K562 (cell line): Measurements from ENCODE around the gene MUC16. TPM values are rescaled to one million over a fixed set of nuclear protein-coding genes. Genes with fewer than 3 reads are reported as not detected.

Source experiments
- ATAC-seq: fragments of 200-7000 bp; cut with Tn5 transposase; 3 replicates; pipeline ENCODE4 v1.9.1; 2020; ENCODE audit warnings: moderate library complexity
- BruUV-seq: library from RNA; stranded (reverse); fragments of 400-500 nt; replicated peaks from 2 replicates; lab custom pipeline; 2021; lab: Mats Ljungman, UMichigan
- CTCF ChIA-PET: fragments of 300-600 bp; formaldehyde crosslinking; extraction: SDS; loops from one replicate; lab custom pipeline; 2021; ENCODE audit warnings: low intra/inter-chr PET ratio; lab: Yijun Ruan, JAX
- POLR2A ChIA-PET: fragments of 300-600, 350-650 bp; sonication (Branson Sonifier 250); formaldehyde crosslinking; extraction: SDS; loops from one replicate; lab custom pipeline; 2021; ENCODE audit warnings: antibody characterized with exemption, inconsistent platforms; lab: Yijun Ruan, JAX
- DNase-seq, 4 experiments: peaks; one replicate each; pipeline versions ENCODE4 v3.0.0 to v3.0.0-alpha.2; 2011 to 2018; ENCODE audit warnings: low spot score in 3 of 4, mixed read lengths in 3 of 4; ENCODE audit errors: extremely low read depth in 1 of 4
- FAIRE-seq: peaks from 2 replicates; lab custom pipeline; 2011; peaks lifted over from hg19 to GRCh38; lab: Jason Lieb, UNC
- H2AFZ ChIP-seq: 2 replicates; pipeline ENCODE4 v1.6.0; 2011; ENCODE audit warnings: low read depth, low read length, control low read depth, inconsistent platforms
- H3K27ac ChIP-seq: fragments of 200-600 bp; 3 replicates; pipeline ENCODE4 v1.8.0; 2011; ENCODE audit warnings: low read depth, mild to moderate bottlenecking, control low read depth, inconsistent platforms, low read length, moderate library complexity, mixed read lengths; ENCODE audit errors: extremely low read depth
- H3K27me3 ChIP-seq, 2 experiments: fragments of 300-600 bp in 1 of 2; 2 replicates in 1 of 2; 3 replicates in 1 of 2; pipeline versions ENCODE4 v1.6.0 to v1.8.0; 2011; ENCODE audit warnings: inconsistent platforms in 2 of 2, low read length in 2 of 2, mild to moderate bottlenecking in 1 of 2, mixed read lengths in 1 of 2, moderate library complexity in 1 of 2; ENCODE audit not compliant: control insufficient read depth in 2 of 2, insufficient read depth in 2 of 2
- H3K36me3 ChIP-seq: fragments of 300-600 bp; 3 replicates; pipeline ENCODE4 v1.8.0; 2011; ENCODE audit warnings: mild to moderate bottlenecking, low read length, inconsistent platforms; ENCODE audit not compliant: control insufficient read depth, insufficient read depth
- H3K4me1 ChIP-seq, 2 experiments: fragments of 200-600 bp in 1 of 2; replicated peaks in 1 of 2; 2 replicates in 1 of 2; 3 replicates in 1 of 2; pipeline versions ENCODE4 v1.5.1 to v1.8.0; 2011; ENCODE audit warnings: inconsistent platforms in 2 of 2, low read length in 2 of 2, mild to moderate bottlenecking in 1 of 2, mixed read lengths in 1 of 2, moderate library complexity in 1 of 2; ENCODE audit not compliant: control insufficient read depth in 2 of 2, insufficient read depth in 2 of 2
- H3K4me2 ChIP-seq: 2 replicates; pipeline ENCODE4 v1.6.1; 2011; ENCODE audit warnings: low read length, control low read depth, inconsistent platforms, mixed read lengths; ENCODE audit not compliant: insufficient read depth
- H3K4me3 ChIP-seq: fragments of 200-600 bp; sonication (generic), shearing (Covaris generic); 2 replicates; pipeline ENCODE4 v1.5.1; 2016; ENCODE audit warnings: control low read depth, inconsistent platforms
- H3K79me2 ChIP-seq: fragments of 200-600 bp; 3 replicates; pipeline ENCODE4 v1.8.0; 2011; ENCODE audit warnings: low read length, inconsistent platforms; ENCODE audit not compliant: control insufficient read depth, insufficient read depth
- H3K9ac ChIP-seq, 2 experiments: 2 replicates each; pipeline versions ENCODE4 v1.6.0 to v1.6.1; 2011; ENCODE audit warnings: low read depth in 2 of 2, low read length in 2 of 2, control low read depth in 1 of 2, inconsistent platforms in 1 of 2, mild to moderate bottlenecking in 1 of 2, mixed read lengths in 1 of 2; ENCODE audit not compliant: insufficient read depth in 1 of 2
- H3K9me1 ChIP-seq: one replicate; pipeline ENCODE4 v1.6.0; 2011; ENCODE audit warnings: inconsistent platforms, mild to moderate bottlenecking, low read length, moderate library complexity; ENCODE audit not compliant: control insufficient read depth, insufficient read depth
- H3K9me3 ChIP-seq: replicated peaks from 2 replicates; pipeline ENCODE4 v1.5.1; 2011; ENCODE audit warnings: low read depth, low read length, inconsistent platforms; ENCODE audit not compliant: control insufficient read depth, insufficient read depth
- H4K20me1 ChIP-seq: replicated peaks from 2 replicates; pipeline ENCODE4 v1.6.1; 2011; ENCODE audit warnings: low read length, inconsistent platforms, mixed read lengths; ENCODE audit not compliant: control insufficient read depth, insufficient read depth
- CHD4 ChIP-seq: fragments of 200-600 bp; sonication (generic); IDR thresholded peaks from 3 replicates; pipeline ENCODE4 v1.6.1; 2012; ENCODE audit warnings: low read depth, mild to moderate bottlenecking, mixed read lengths, low read length, inconsistent platforms; ENCODE audit not compliant: insufficient read depth, insufficient replicate concordance, poor library complexity, severe bottlenecking
- EHMT2 ChIP-seq: fragments of 450-650 bp; IDR thresholded peaks from 2 replicates; pipeline ENCODE4 v1.6.1; 2018; ENCODE audit warnings: antibody characterized with exemption
- ERF ChIP-seq: fragments of 450-650 bp; formaldehyde crosslinking; IDR thresholded peaks from 2 replicates; pipeline ENCODE4 v1.4.0; 2020; ENCODE audit warnings: mild to moderate bottlenecking, mixed read lengths
- FOXA3 ChIP-seq, 2 experiments: fragments of 450-650 bp in 1 of 2; sonication (generic) in 1 of 2; formaldehyde crosslinking; IDR thresholded peaks in 1 of 2; conservative IDR thresholded peaks in 1 of 2; 2 replicates each; pipeline versions ENCODE4 v1.4.0 to v1.8.0; 2020 to 2022; ENCODE audit warnings: mild to moderate bottlenecking in 2 of 2, missing genetic modification reagents in 1 of 2
- HOXB6 ChIP-seq: fragments of 250-450 bp; sonication (Bioruptor Pico); IDR thresholded peaks from 2 replicates; pipeline ENCODE4 v1.5.1; 2022; ENCODE audit warnings: mild to moderate bottlenecking, borderline replicate concordance
- MIER1 ChIP-seq: fragments of 450-650 bp; IDR thresholded peaks from 2 replicates; pipeline ENCODE4 v1.6.1; 2016; ENCODE audit warnings: antibody characterized with exemption, mild to moderate bottlenecking, low read depth
- NBN ChIP-seq: fragments of 450-650 bp; IDR thresholded peaks from 2 replicates; pipeline ENCODE4 v1.6.1; 2016; ENCODE audit warnings: low read depth, mild to moderate bottlenecking
- PREB ChIP-seq: sonication (generic); formaldehyde crosslinking; IDR thresholded peaks from 2 replicates; pipeline ENCODE4 v1.8.1; 2023; ENCODE audit warnings: mild to moderate bottlenecking, missing genetic modification reagents
- REST ChIP-seq, 2 experiments: fragments of 450-650 bp; formaldehyde crosslinking in 1 of 2; IDR thresholded peaks; 2 replicates each; pipeline versions ENCODE4 v1.4.0 to v1.6.1; 2014 to 2020; ENCODE audit warnings: mild to moderate bottlenecking in 2 of 2, borderline replicate concordance in 1 of 2, low read depth in 1 of 2
- SIN3B ChIP-seq: fragments of 450-650 bp; IDR thresholded peaks from 2 replicates; pipeline ENCODE4 v1.6.1; 2017; ENCODE audit warnings: low read depth, mild to moderate bottlenecking, moderate library complexity
- XRCC4 ChIP-seq: IDR thresholded peaks from one replicate; pipeline ENCODE4 v1.6.1; 2011; ENCODE audit not compliant: insufficient read depth, insufficient read length; ENCODE audit errors: extremely low read depth
- WGBS: fragments of 100-300 bp; shearing (Covaris generic); methylation state at CpG from one replicate; pipeline ENCODE4 v1.1.6; 2016; ENCODE audit warnings: low coverage, mixed read lengths; ENCODE audit not compliant: insufficient coverage; ENCODE audit errors: missing lambda C conversion rate; 5-methylcytosine and 5-hydroxymethylcytosine counted together
- in situ Hi-C: fragments of 300-500 bp; cut with MboI; formaldehyde crosslinking; loops from 4 replicates; pipeline ENCODE4 v1.15.0; 2018; ENCODE audit warnings: inconsistent platforms, mixed read lengths
- intact Hi-C: fragments of 100-400 bp; cut with micrococcal nuclease; formaldehyde crosslinking; loops from 2 replicates; pipeline ENCODE4 v1.14.2; 2022
- polyA plus RNA-seq, 8 experiments: library from polyadenylated mRNA; depleted of rRNA in 4 of 8; stranded (reverse) in 5 of 8; unstranded in 3 of 8; fragments of >200 nt; fragmentation: Nextera tagmentation in 2 of 8; fragmentation: Illumina TruSeq in 1 of 8; extraction: Ambion mirVana in 2 of 8; extraction: Trizol in 1 of 8; gene quantifications; 2 replicates each; pipeline versions ENCODE4 v1.2.1 to v1.2.3, GENCODE V29; 2011 to 2014; ENCODE audit warnings: inconsistent platforms in 1 of 8, missing spikeins in 1 of 8
- total RNA-seq, 7 experiments: library from RNA; depleted of rRNA in 6 of 7; stranded (reverse); fragments of >200 nt in 6 of 7; fragmentation: Illumina TruSeq in 2 of 7; extraction: Trizol in 2 of 7; gene quantifications; 2 replicates each; pipeline versions ENCODE4 v1.2.1 to v1.2.3, GENCODE V29; 2011 to 2021; ENCODE audit warnings: low replicate concordance in 1 of 7

MUC16 gene
- total and polyA plus RNA-seq, 9 of the 15 experiments (the other 6 are each of a cell fraction or from before 2014, with no cell fraction given), result not detected

- Histone ChIP-seq H3K79me2 (no peaks in the 10 kb centered on the region), H2AFZ (no peak overlapping the region), H3K9me3 (no peaks in the 10 kb centered on the region), H3K27me3 (no peaks in the 10 kb centered on the region), H3K9ac (no peak overlapping the region), H3K36me3 (no peaks in the 10 kb centered on the region), H3K9me1 (no peaks in the 10 kb centered on the region), H3K4me1 (no peaks in the 10 kb centered on the region), H3K4me2 (no peak overlapping the region), H4K20me1 (no peaks in the 10 kb centered on the region), H3K27ac (no peak overlapping the region), H3K4me3 (no peak overlapping the region)
- no peak for TF ChIP-seq FOXA3 (CRISPR knock-in tag; conservative IDR thresholded peaks at IDR 0.05 in 1 of 2, IDR thresholded peaks at IDR 0.05 in 1 of 2)
- no peak for TF ChIP-seq NBN
- TF ChIP-seq ERF (CRISPR knock-in tag), result no peak
- no peak for TF ChIP-seq PREB (CRISPR knock-in tag)
- peak; percentile 98 for TF ChIP-seq EHMT2
- no peak for TF ChIP-seq XRCC4
- peak; percentile 98 for TF ChIP-seq REST (IDR thresholded peaks at IDR 0.05; ENCODE audit: borderline replicate concordance)
- peak; percentile 92 for TF ChIP-seq REST (CRISPR knock-in tag; IDR thresholded peaks at IDR 0.05; ENCODE audit: low read depth)
- no peak for TF ChIP-seq SIN3B
- TF ChIP-seq MIER1, result peak; percentile 90
- no peak for TF ChIP-seq HOXB6 (CRISPR knock-in tag)
- TF ChIP-seq CHD4, result no peak
- in situ Hi-C loops (no loop called here), intact Hi-C loops (no loop called here)
- 0% methylated on average over 4 of the region's 4 CpGs for WGBS
- DNase-seq (peak; percentile 18 to 34 (median 26)), ATAC-seq (no peak), FAIRE-seq (peak; percentile 6)
- BruUV-seq, result no TSS peak
- POLR2A ChIA-PET, result no interaction called here
- CTCF ChIA-PET, result no interaction called here
These were observed 44.3 kb downstream of the MUC16 start for GRCh38 chr19:8965887-8966286.
